Activated CD8-positive, alpha-beta memory T cell treated with anti-CD3 and anti-CD28 coated beads, Interleukin-2, amount 10 ng/mL, durations not matched to agents 7 days and 5 days (primary cell): ENCODE data around the gene SUCLG2. TPM values are rescaled to one million over a fixed set of nuclear protein-coding genes. Genes with fewer than 3 reads are reported as not detected.
"Not testable (repeated sequence)": the region's sequence is repeated elsewhere in the genome, so short reads cannot be mapped to it uniquely, and the experiment has no call there.

ENCODE experiments used
- ATAC-seq: fragments of 150-1000 bp; cut with Tn5 transposase; one replicate; pipeline ENCODE4 v1.10.0; 2021; ENCODE audit warnings: moderate library complexity
- CTCF ChIA-PET: fragments of 350-600 bp; sonication (Branson Sonifier 250); formaldehyde crosslinking; loops from one replicate; lab custom pipeline; 2021; ENCODE audit warnings: antibody characterized with exemption; lab: Charles Lee
- DNase-seq: peaks from one replicate; pipeline ENCODE4 v3.0.0-alpha.2; 2020
- H3K27ac Mint-ChIP-seq: one replicate; pipeline ENCODE4 v1.8.0; 2021; ENCODE audit warnings: mild to moderate bottlenecking, mixed read lengths
- H3K27me3 Mint-ChIP-seq: one replicate; pipeline ENCODE4 v1.8.0; 2021; ENCODE audit warnings: mixed read lengths
- H3K36me3 Mint-ChIP-seq: one replicate; pipeline ENCODE4 v1.8.0; 2021; ENCODE audit warnings: mild to moderate bottlenecking, mixed read lengths
- H3K4me1 Mint-ChIP-seq: one replicate; pipeline ENCODE4 v1.8.0; 2021; ENCODE audit warnings: mixed read lengths
- H3K4me3 Mint-ChIP-seq: one replicate; pipeline ENCODE4 v1.8.0; 2021; ENCODE audit warnings: mild to moderate bottlenecking, moderate library complexity, mixed read lengths
- H3K9me3 Mint-ChIP-seq: one replicate; pipeline ENCODE4 v1.8.0; 2022; ENCODE audit warnings: low read depth, mixed read lengths
- total RNA-seq, 2 experiments: library from RNA; stranded (reverse); gene quantifications; one replicate each; pipeline ENCODE4 v1.2.3, GENCODE V29; 2021

SUCLG2 gene
- total RNA-seq, 2 experiments from 2014 or later: 45.6 to 61.4 TPM

GRCh38 chr3:67595424-67595823, 59.0 kb downstream of the SUCLG2 start:
- no peaks in the 10 kb centered on the region for H3K27me3 Mint-ChIP-seq
- peaks cover 58% of the 10 kb centered on the region for H3K36me3 Mint-ChIP-seq
- peaks cover 40% of the 10 kb centered on the region for H3K4me1 Mint-ChIP-seq
- no peaks in the 10 kb centered on the region for H3K9me3 Mint-ChIP-seq
- CTCF ChIA-PET: no interaction called here
- ATAC-seq (no peak), DNase-seq (no peak)
- no peak overlapping the region for H3K27ac Mint-ChIP-seq
- H3K4me3 Mint-ChIP-seq: no peak overlapping the region

GRCh38 chr3:67593761-67594234, 60.6 kb downstream of the SUCLG2 start:
- peaks cover 31% of the 10 kb centered on the region for H3K4me1 Mint-ChIP-seq
- H3K4me3 Mint-ChIP-seq: no peak overlapping the region
- no peaks in the 10 kb centered on the region for H3K27me3 Mint-ChIP-seq
- peaks cover 54% of the 10 kb centered on the region for H3K36me3 Mint-ChIP-seq
- CTCF ChIA-PET: interaction anchor here (0.6 to 0.8 kb wide), 2 partner anchors 15 to 1732 kb away, joined by 3 to 4 read pairs; no protein-coding TSS in a partner anchor
- ATAC-seq (peak; percentile 45), DNase-seq (no peak)
- H3K9me3 Mint-ChIP-seq: no peaks in the 10 kb centered on the region
- H3K27ac Mint-ChIP-seq: no peak overlapping the region

DNA sequence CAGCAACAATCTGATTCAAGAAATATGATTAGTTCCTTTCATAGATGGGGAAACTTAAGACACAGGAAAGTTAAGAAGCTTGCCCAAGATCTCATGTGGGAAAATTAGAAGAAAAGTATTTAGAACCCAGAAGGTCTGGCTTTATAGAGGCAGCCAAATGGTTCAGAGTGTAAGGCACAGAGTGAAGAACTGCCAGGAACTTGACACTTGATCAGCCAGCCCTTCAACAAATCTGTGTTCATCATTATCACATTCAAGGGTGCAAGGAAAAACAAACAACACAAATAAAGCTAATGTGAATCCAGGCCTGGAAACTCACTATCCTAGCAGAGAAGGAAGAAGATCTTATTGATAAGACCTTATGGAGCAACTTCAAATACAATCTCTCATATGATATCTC, 62.4 kb downstream of the SUCLG2 start:
- DNase-seq (no peak), ATAC-seq (no peak)
- Mint-ChIP-seq H3K9me3 (no peaks in the 10 kb centered on the region), H3K27me3 (no peaks in the 10 kb centered on the region), H3K4me1 (peaks cover 23% of the 10 kb centered on the region), H3K36me3 (peaks cover 55% of the 10 kb centered on the region), H3K4me3 (no peak overlapping the region), H3K27ac (no peak overlapping the region)
- CTCF ChIA-PET: no interaction called here

DNA sequence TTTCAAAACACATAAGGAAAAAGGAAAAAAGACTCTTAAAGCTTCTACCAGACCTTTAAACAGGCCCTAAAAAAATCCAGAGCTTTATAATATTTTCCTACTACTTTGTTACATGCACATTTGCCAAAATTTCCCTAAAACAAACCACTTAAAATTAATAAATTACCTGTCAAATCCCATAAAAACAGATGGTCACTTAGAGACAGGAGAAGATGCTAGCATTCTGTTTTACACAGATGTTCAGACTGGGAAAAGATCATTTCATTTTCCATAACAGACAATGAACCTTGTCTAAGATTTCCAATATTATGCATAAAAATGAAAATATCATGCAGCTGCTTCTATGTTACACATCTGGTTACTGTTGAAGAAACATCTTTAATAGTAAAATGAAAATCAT, 66.6 kb downstream of the SUCLG2 start:
- no peaks in the 10 kb centered on the region for H3K9me3 Mint-ChIP-seq
- no peaks in the 10 kb centered on the region for H3K27me3 Mint-ChIP-seq
- peaks cover 2% of the 10 kb centered on the region for H3K4me1 Mint-ChIP-seq
- H3K4me3 Mint-ChIP-seq: no peak overlapping the region
- no peak overlapping the region for H3K27ac Mint-ChIP-seq
- peaks cover 71% of the 10 kb centered on the region for H3K36me3 Mint-ChIP-seq
- DNase-seq (no peak), ATAC-seq (no peak)
- CTCF ChIA-PET: no interaction called here

DNA sequence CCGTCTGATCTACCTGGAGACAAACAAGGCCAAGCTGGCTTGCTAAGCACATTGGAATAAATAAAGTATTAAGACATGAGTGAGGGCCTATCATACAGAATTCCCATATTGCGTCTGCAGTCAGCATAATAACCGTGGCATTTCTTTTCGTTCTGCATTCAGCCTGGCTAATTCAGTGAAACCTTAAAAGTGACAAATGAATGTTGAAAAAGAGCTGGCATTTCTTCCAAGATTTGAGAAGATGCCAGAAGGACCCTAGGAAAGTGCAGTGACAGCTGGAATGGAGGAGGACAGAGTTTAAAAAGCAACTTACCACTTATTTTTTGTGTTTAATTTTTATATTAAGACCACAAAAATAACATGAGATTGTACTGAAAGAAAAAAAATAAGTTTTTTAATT, 67.1 kb downstream of the SUCLG2 start:
- H3K27me3 Mint-ChIP-seq: no peaks in the 10 kb centered on the region
- no peak overlapping the region for H3K4me3 Mint-ChIP-seq
- no peak for ATAC-seq
- peaks cover 72% of the 10 kb centered on the region for H3K36me3 Mint-ChIP-seq
- peaks cover 2% of the 10 kb centered on the region for H3K4me1 Mint-ChIP-seq
- H3K9me3 Mint-ChIP-seq: no peaks in the 10 kb centered on the region
- CTCF ChIA-PET: no interaction called here
- DNase-seq: no peak
- no peak overlapping the region for H3K27ac Mint-ChIP-seq

DNA sequence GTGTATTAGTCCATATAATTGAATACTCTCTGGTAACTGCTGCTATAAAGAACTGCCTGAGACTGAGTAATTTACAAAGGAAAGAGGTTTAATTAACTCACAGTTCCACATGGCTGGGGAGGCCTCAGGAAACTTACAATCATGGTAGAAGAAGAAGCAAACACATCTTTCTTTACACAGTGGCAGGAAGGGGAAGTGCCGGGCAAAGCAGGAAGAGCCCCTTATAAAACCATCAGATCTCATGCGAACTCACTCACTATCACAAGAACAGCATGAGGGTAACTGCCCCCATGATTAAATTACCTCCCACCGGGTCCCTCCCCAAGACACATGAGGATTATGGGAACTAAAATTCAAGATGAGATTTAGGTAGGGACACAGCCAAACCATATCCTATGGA, 69.8 kb downstream of the SUCLG2 start:
- H3K9me3 Mint-ChIP-seq, ATAC-seq, DNase-seq, CTCF ChIA-PET, H3K4me1 Mint-ChIP-seq, H3K27ac Mint-ChIP-seq, H3K27me3 Mint-ChIP-seq, H3K4me3 Mint-ChIP-seq: not testable (repeated sequence)
- peaks cover 49% of the 10 kb centered on the region for H3K36me3 Mint-ChIP-seq

DNA sequence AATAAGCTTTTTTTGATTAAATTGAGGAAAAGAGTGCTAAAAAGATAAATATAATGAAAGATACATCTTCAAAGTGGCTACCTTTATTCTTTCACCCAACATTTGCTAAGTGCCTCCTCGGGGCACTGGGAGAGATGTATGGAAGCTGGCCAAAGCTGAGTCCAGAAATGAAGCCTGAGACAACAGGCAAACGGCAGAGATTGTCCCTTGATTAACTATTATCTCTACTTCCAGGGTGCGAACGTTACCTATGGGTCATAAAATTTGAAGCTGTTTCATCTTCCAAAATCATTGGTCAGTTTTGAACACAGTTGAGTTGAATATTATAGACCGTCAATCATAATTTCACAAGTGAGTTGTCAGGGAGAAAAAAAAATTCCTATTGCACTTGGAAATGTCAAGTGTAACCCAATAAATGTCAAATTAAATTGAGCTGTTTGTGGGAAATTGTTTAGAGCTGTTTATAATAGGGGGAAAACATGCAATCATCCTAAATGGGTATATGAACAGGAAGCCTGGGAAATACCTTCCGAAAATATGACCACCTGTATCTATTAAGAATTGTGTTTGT, 73.9 kb downstream of the SUCLG2 start:
- no peak for DNase-seq
- H3K36me3 Mint-ChIP-seq: peaks cover 41% of the 10 kb centered on the region
- H3K4me1 Mint-ChIP-seq: peaks cover 2% of the 10 kb centered on the region
- no peaks in the 10 kb centered on the region for H3K27me3 Mint-ChIP-seq
- no peak for ATAC-seq
- H3K9me3 Mint-ChIP-seq: no peaks in the 10 kb centered on the region
- H3K4me3 Mint-ChIP-seq: no peak overlapping the region
- CTCF ChIA-PET: interaction anchor here (1.4 kb wide), 1 partner anchor 209 kb away, joined by 3 read pairs; no protein-coding TSS in a partner anchor
- no peak overlapping the region for H3K27ac Mint-ChIP-seq

DNA sequence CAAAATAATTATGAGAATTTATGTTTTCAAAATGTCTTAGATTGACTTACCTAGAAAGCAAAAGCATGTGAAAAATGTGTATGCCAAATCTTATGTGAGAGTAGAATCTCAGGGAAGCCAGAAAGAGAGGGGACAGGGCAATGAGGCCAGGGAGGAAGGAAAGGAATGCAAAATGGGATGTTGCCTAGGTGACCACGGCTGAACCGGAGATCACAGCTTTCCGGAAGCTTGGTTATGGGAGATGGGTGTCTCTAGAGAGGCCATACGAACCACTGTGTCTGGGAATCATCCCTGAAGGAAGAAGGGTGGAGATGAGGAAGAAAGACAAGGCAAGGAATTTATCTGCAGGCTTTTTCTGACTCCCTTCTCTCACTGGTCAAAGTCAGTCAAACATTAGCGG, 76.0 kb downstream of the SUCLG2 start:
- peaks cover 36% of the 10 kb centered on the region for H3K36me3 Mint-ChIP-seq
- H3K27ac Mint-ChIP-seq: no peak overlapping the region
- CTCF ChIA-PET: interaction anchor here (1.4 kb wide), 1 partner anchor 16 kb away, joined by 4 read pairs; no protein-coding TSS in a partner anchor

DNA sequence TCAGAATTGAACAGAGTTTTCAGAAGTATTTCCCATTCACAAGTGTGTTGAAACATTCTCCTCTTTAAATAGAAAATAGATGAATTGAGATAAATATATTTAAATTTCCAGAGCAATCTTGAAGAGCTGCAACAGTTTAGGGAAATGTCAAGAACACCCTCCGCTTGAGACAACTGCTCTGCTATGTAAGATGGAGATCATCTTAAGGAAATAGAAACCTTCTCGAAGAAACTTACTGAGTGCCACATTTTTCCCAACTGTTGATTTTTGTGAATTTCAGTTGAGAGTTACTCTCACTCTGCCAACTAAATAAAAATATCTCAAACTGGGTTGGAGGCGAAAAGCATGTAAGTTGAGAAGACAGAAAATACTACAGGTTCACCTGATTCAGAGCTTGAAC, 78.0 kb downstream of the SUCLG2 start:
- no peaks in the 10 kb centered on the region for H3K27me3 Mint-ChIP-seq

More for the DNA sequence above, 76.0 kb downstream of the SUCLG2 start:
- Mint-ChIP-seq H3K4me3 (no peak overlapping the region), H3K9me3 (peaks cover 3% of the 10 kb centered on the region), H3K4me1 (no peaks in the 10 kb centered on the region), H3K27me3 (no peaks in the 10 kb centered on the region)
- no peak for ATAC-seq
- DNase-seq: no peak

GRCh38 chr3:67569324-67569723, 85.1 kb downstream of the SUCLG2 start:
- CTCF ChIA-PET: no interaction called here
- ATAC-seq: no peak
- H3K27ac Mint-ChIP-seq: no peak overlapping the region

More for the DNA sequence above, 78.0 kb downstream of the SUCLG2 start:
- Mint-ChIP-seq H3K36me3 (peaks cover 40% of the 10 kb centered on the region), H3K4me1 (no peaks in the 10 kb centered on the region), H3K27ac (no peak overlapping the region), H3K9me3 (peaks cover 6% of the 10 kb centered on the region), H3K4me3 (no peak overlapping the region)
- CTCF ChIA-PET: no interaction called here
- DNase-seq: no peak
- no peak for ATAC-seq

GRCh38 chr3:67567893-67568292, 86.5 kb downstream of the SUCLG2 start:
- Mint-ChIP-seq H3K9me3 (peaks cover 10% of the 10 kb centered on the region), H3K36me3 (peaks cover 39% of the 10 kb centered on the region), H3K4me3 (no peak overlapping the region), H3K27ac (no peak overlapping the region), H3K4me1 (no peaks in the 10 kb centered on the region), H3K27me3 (no peaks in the 10 kb centered on the region)
- CTCF ChIA-PET: no interaction called here
- no peak for DNase-seq
- ATAC-seq: no peak

More at GRCh38 chr3:67569324-67569723, 85.1 kb downstream of the SUCLG2 start:
- Mint-ChIP-seq H3K36me3 (peaks cover 45% of the 10 kb centered on the region), H3K9me3 (peaks cover 10% of the 10 kb centered on the region), H3K4me3 (no peak overlapping the region), H3K4me1 (no peaks in the 10 kb centered on the region), H3K27me3 (no peaks in the 10 kb centered on the region)
- DNase-seq: no peak

- DNase-seq: no peak
- H3K27me3 Mint-ChIP-seq: no peaks in the 10 kb centered on the region
- no peak overlapping the region for H3K27ac Mint-ChIP-seq
- CTCF ChIA-PET: no interaction called here
- no peaks in the 10 kb centered on the region for H3K4me1 Mint-ChIP-seq
- no peak overlapping the region for H3K4me3 Mint-ChIP-seq
- H3K36me3 Mint-ChIP-seq: peaks cover 29% of the 10 kb centered on the region
- H3K9me3 Mint-ChIP-seq: peaks cover 4% of the 10 kb centered on the region
- no peak for ATAC-seq
Measured at GRCh38 chr3:67564973-67565372, 89.4 kb downstream of the SUCLG2 start.

GRCh38 chr3:67564008-67564407, 90.4 kb downstream of the SUCLG2 start:
- no peak for ATAC-seq

GRCh38 chr3:67561667-67562394, 92.6 kb downstream of the SUCLG2 start:
- Mint-ChIP-seq H3K4me3 (no peak overlapping the region), H3K4me1 (no peaks in the 10 kb centered on the region), H3K27me3 (no peaks in the 10 kb centered on the region), H3K9me3 (no peaks in the 10 kb centered on the region), H3K36me3 (peaks cover 27% of the 10 kb centered on the region), H3K27ac (no peak overlapping the region)
- CTCF ChIA-PET: no interaction called here
- ATAC-seq (no peak), DNase-seq (no peak)

More at GRCh38 chr3:67564008-67564407, 90.4 kb downstream of the SUCLG2 start:
- no peak overlapping the region for H3K4me3 Mint-ChIP-seq
- H3K27ac Mint-ChIP-seq: no peak overlapping the region
- DNase-seq: no peak
- CTCF ChIA-PET: no interaction called here
- H3K36me3 Mint-ChIP-seq: peaks cover 26% of the 10 kb centered on the region
- no peaks in the 10 kb centered on the region for H3K27me3 Mint-ChIP-seq
- H3K9me3 Mint-ChIP-seq: peaks cover 4% of the 10 kb centered on the region
- no peaks in the 10 kb centered on the region for H3K4me1 Mint-ChIP-seq
